Measurements from ENCODE around the gene OLFML3.

Gene OLFML3

DNA sequence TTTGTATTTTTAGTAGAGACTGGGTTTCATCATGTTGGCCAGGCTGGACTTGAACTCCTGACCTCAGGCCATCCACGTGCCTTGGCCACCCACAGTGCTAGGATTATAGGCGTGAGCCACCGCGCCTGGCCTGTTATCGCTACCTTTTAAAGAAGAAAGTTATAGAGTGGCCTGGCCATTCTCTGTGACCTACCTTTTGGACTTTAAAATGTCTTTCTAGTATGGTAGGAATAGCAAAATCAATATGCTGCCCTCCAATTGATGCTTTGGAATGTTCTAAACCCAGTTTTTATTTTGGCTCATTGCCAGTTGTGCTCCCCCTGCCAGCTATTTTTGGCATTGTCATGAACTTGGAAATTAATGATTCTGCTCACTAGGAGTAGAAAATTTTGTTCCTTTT lies 30.3 kb upstream of the OLFML3 start:
- peak; percentile 8 for DNase-seq

GRCh38 chr1:113950908-113951307 lies 28.4 kb upstream of the OLFML3 start:
- DNase-seq: no peak

- no peak for DNase-seq
Measured at GRCh38 chr1:113951719-113952118, 27.6 kb upstream of the OLFML3 start.

GRCh38 chr1:113957984-113958383 lies 21.3 kb upstream of the OLFML3 start:
- peak; percentile 12 for DNase-seq

GRCh38 chr1:113958691-113959090 lies 20.6 kb upstream of the OLFML3 start:
- DNase-seq: no peak

GRCh38 chr1:113963281-113963906 lies 15.9 kb upstream of the OLFML3 start:
- DNase-seq: peak; percentile 4

- no peak for DNase-seq
Measured at GRCh38 chr1:113965703-113966412, 13.4 kb upstream of the OLFML3 start.

DNA sequence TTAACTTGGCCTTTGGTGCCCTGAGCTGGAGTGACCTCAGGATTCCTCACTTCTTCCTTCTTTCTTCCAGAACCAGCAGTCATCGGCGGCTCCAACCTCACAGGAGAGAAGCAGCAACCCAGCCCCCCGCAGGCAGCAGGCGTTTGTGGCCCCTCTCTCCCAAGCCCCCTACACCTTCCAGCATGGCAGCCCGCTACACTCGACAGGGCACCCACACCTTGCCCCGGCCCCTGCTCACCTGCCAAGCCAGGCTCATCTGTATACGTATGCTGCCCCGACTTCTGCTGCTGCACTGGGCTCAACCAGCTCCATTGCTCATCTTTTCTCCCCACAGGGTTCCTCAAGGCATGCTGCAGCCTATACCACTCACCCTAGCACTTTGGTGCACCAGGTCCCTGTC lies 6.3 kb upstream of the OLFML3 start:
- DNase-seq: no peak

DNA sequence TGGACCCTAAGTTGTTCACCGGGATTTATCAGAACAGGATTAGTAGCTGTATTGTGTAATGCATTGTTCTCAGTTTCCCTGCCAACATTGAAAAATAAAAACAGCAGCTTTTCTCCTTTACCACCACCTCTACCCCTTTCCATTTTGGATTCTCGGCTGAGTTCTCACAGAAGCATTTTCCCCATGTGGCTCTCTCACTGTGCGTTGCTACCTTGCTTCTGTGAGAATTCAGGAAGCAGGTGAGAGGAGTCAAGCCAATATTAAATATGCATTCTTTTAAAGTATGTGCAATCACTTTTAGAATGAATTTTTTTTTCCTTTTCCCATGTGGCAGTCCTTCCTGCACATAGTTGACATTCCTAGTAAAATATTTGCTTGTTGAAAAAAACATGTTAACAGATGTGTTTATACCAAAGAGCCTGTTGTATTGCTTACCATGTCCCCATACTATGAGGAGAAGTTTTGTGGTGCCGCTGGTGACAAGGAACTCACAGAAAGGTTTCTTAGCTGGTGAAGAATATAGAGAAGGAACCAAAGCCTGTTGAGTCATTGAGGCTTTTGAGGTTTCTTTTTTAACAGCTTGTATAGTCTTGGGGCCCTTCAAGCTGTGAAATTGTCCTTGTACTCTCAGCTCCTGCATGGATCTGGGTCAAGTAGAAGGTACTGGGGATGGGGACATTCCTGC lies 3.9 kb upstream of the OLFML3 start:
- no peak for DNase-seq

- peak; percentile 85 for DNase-seq
Measured at GRCh38 chr1:113976609-113977278, 2.5 kb upstream of the OLFML3 start.

DNA sequence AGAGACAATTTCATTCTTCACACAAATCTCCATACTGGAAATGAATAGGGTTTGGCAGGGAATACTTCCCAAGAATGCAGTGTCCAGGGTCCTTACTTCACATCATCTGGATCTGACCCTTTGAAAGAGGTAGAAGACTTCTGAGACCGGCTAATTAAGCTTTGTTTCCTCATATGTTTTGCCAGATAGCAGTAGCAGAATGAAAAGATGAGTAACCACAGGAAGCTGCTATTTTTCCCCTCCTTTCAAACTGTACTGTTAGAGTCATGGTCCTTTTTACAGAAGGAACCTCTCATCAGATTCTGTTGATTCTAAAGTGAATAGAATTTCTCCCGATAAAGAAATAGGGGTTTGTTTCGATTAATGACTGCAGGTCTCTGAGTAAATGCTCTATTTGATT lies 1.4 kb upstream of the OLFML3 start:
- no peak for DNase-seq

GRCh38 chr1:113980110-113980509 lies 836 bp downstream of the OLFML3 start:
- peak; percentile 73 for DNase-seq

DNA sequence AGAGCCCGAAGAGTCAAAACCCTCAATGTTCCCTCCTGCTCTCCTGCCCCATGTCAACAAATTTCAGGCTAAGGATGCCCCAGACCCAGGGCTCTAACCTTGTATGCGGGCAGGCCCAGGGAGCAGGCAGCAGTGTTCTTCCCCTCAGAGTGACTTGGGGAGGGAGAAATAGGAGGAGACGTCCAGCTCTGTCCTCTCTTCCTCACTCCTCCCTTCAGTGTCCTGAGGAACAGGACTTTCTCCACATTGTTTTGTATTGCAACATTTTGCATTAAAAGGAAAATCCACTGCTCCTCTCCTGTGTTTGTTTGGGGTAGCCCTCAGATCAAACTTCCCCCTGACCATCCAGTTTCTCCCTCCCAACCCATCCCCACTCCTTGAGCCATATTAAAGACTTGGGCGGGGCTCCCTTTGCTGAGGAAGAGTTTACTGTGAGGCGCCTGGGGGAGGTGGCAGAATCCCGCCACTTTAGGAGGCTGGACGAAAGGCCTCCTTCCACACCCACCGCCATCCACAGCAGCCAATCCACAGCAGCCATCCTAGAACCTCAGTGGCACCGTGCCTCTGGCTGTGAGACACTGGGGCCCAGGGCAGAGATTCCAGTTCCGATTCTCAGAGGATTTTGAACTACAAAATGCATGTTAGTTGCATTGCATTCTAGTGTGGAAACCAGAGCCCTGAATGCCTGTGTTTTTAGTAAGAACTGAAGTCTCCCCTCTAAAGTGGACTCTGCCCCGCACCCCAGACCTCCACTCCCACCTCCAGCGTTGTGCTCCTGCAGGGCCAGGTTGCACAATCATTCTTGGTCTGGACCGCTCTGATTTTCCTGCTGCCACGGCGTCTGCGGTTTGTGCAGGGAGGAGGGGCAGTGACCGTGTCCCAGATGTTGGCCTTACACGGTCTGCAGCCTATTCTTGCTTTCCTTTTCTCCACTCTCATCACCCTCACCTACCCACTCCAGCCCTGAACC lies 3.0 kb downstream of the OLFML3 start:
- peak; percentile 24 for DNase-seq

DNA sequence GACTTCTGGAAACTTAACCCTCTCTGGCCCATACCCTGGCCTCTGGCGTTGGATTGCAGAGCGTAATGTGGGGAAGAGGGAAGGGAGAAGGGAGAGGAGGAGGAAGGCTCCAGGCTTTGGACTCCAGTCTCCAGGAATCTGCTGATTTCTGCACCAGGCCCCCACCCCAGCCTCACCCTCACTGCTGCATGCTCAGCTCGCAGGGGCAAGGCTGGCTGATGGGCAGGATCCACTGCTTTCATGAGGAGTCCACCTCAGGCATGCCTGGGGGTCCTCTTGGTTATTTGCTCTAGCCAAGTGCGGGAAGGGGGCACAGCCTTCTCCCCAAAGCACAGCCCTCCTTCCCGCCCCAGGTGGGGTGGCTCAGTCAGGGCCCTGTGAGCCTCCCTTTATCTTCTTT lies 3.7 kb downstream of the OLFML3 start:
- DNase-seq: no peak

GRCh38 chr1:113983391-113983790 lies 4.1 kb downstream of the OLFML3 start:
- peak; percentile 61 for DNase-seq

DNA sequence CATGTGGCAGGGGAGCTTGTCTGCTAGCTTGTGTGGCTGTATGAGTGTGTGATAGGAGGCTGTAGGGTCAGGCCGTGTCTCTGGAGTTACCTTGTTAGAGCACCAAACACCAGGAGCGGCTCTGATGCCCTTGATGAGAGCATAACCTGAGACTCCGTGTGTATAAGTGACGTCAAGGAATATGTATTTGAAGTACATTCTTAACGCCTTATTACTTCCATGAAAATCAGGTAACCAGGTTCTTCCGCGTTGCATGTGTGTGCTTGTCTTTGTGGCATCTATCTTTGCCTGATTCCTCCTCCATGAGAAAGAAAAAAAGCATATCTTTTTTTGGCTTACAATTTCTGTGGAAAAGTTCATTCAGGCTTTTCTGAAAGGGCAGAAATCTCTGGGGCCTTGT lies 4.6 kb downstream of the OLFML3 start:
- no peak for DNase-seq

GRCh38 chr1:113984710-113985109 lies 5.4 kb downstream of the OLFML3 start:
- DNase-seq: no peak

- no peak for DNase-seq
Measured at GRCh38 chr1:113986802-113987201, 7.5 kb downstream of the OLFML3 start.

- no peak for DNase-seq
Measured at GRCh38 chr1:113987259-113987658, 8.0 kb downstream of the OLFML3 start.

DNA sequence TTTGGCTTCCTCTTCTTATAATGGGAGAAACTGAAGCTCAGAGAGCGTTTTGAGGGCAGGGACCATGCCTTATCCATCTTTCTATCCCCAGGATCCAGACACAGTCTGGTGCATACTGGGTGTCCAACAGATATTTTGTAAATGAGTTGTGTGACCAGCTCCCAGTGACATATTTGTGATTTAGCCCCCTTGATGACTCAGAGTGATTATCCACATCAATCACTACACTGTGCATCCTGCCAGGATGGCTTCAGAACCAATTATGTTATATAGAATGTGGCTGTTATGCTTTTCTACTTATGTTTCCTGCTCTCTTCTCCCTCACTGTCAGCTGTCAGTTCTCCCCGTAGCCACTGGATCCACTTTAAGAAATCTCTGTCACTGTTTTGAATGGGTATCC lies 11.3 kb downstream of the OLFML3 start:
- DNase-seq: no peak

DNA sequence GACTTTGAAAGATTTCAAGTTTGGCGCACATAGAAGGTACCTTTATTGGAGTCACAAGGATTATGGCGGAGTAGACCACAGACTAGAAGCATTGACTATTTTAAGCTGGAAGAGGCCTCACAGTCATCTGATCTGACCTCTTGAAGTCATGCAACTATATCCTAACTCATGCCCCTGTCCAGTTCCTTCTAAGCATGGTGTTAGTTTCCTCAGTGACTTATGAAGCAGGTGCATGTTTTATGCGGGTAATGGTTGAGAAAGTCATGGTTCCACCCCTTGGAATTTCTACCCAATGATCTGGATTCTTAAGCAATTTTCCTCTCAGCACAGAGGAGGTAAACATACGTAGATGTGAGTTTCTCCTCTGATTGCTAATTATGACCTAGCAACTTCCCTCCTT lies 11.7 kb downstream of the OLFML3 start:
- no peak for DNase-seq

GRCh38 chr1:113991467-113991997 lies 12.3 kb downstream of the OLFML3 start:
- DNase-seq: no peak

All from NCI-H82 (cell line).